GM10266 (cell line): ENCODE data around the gene RAP1GAP.
A peak's percentile ranks its signal among the peaks of the same experiment; 100 is the strongest.

Source experiments
- DNase-seq: peaks from one replicate; pipeline ENCODE4 v3.0.0; 2012; ENCODE audit errors: extremely low spot score
- TF ChIP-seq, protein P1 (sequence below): IDR thresholded peaks from 2 replicates; pipeline ENCODE4 v1.5.1; 2012; ENCODE audit warnings: mild to moderate bottlenecking, low read depth; ENCODE audit not compliant: control insufficient read depth, insufficient read depth; ENCODE audit errors: missing control alignments

RAP1GAP gene

GRCh38 chr1:21664806-21665588, 4.2 kb downstream of the RAP1GAP start:
- TF ChIP-seq, protein P1, sequence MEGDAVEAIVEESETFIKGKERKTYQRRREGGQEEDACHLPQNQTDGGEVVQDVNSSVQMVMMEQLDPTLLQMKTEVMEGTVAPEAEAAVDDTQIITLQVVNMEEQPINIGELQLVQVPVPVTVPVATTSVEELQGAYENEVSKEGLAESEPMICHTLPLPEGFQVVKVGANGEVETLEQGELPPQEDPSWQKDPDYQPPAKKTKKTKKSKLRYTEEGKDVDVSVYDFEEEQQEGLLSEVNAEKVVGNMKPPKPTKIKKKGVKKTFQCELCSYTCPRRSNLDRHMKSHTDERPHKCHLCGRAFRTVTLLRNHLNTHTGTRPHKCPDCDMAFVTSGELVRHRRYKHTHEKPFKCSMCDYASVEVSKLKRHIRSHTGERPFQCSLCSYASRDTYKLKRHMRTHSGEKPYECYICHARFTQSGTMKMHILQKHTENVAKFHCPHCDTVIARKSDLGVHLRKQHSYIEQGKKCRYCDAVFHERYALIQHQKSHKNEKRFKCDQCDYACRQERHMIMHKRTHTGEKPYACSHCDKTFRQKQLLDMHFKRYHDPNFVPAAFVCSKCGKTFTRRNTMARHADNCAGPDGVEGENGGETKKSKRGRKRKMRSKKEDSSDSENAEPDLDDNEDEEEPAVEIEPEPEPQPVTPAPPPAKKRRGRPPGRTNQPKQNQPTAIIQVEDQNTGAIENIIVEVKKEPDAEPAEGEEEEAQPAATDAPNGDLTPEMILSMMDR = no peak
- DNase-seq = no peak

DNA sequence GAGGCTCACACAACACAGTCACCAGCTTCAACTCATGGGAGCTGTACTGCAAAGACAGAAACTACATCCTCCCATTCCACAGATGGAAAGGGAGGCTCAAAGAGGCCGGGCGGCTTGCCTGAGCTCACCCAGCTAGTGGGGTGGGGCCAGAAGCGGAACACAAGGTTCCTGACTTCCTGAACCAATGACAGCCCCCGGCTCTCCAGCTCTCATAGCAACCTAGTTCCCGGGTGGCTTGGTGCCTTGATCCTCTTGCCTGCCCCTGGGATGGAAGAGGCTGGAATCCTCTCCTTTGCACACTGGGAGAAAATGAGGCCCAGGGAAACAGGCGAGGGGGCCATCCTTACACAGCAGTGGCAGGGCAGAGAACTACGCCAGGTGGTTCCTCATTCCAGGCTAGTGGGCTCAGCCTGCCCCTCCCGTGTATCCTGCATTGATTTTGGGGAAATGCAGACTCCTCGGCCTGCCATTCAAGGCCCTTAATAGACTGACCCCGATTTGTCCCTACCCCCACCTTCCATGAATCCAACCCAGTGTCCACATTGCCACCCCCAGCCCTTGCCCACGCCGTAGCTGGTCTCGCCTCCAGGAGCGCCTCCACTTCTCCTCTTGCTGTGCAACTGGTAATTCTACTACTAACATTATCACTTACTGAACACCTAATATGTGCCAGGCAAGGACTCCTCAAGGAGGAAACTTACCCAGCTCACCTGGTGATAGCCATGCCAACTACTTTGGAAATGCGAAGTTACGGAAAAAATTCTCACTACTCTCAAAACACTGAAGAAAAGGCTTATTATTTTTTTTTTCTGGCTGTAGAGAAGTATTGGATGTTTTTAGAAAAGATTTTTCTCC, 5.0 kb downstream of the RAP1GAP start:
- TF ChIP-seq, protein P1 = no peak
- DNase-seq = peak; percentile 51

DNA sequence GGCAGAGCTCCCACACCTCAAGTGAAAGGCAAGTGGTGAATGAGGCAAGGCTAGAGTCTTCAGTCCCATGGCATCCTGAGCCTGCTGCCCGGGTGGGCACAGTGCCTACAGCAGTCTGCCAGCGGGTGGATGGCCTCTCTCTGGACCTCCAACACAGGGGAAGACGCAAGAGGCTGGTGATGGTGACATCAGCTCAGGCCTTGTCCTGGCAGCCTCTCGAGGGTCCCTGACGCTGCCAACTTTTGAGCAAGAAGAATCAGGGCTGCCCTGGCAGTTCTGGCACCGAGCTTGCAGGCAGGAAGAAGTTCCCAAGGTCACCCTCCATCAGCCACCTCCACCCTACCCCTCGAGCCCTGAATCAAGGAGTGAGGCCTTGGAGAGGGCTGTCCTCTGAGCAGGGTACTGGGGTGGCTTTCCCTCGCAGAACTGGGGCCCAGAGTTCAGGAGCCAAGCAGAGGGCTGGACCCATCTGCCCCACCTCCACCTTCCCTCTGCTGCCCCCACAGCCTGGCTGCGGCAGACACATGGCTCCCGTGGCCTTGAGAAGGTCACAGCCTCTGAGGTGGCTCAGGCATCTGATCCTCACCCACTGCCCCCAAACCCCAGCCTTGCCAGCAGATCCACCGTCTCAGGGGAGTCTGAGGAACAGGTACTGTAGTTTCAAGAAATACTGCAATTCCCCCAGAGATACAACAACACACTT, 5.8 kb downstream of the RAP1GAP start:
- TF ChIP-seq, protein P1 = no peak
- DNase-seq = no peak

GRCh38 chr1:21662426-21663247, 6.5 kb downstream of the RAP1GAP start:
- DNase-seq = no peak
- TF ChIP-seq, protein P1 = no peak

DNA sequence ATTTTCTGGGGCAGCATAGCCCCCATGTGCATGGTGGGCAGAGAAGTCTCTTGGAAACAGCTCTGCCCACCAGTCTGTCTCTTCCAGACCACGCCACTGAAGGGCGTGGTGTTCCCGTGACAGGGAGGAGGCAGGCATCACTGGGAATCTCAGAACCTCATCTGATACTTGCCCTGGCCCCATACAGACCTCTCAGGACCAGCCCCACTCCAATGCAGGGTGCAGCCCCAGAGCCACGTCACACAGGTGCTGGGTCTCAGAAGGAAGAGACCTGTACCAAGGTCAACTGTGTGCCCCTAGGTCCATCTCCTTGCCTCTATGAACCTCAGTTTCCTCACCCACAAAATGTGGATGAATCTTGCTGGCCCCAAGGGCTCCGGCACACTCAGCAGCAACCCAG, 7.3 kb downstream of the RAP1GAP start:
- TF ChIP-seq, protein P1 = no peak
- DNase-seq = no peak

DNA sequence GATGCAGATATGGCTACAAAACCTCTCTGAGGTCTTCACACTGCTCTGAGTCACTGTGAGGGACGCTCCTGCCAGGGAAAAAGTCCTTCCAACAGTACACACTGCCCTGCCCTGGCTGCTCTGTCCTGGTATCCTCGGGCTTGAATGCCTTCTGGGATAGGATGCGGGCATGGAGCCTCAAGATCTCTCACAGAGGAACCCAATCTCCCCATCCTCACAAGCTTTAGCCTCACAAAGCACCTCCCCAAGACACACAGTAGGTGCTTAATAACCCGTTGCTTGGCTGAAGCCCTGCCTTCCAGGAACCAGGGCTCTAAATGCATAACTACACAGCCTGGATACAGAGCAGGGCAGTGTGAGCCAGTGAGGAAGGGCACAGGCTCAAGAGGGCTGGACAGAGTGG, 9.2 kb downstream of the RAP1GAP start:
- no peak for DNase-seq
- TF ChIP-seq, protein P1 = no peak
